SK-N-DZ (cell line): ENCODE data around the gene RRP15. TPM values are rescaled to one million over a fixed set of nuclear protein-coding genes. Genes with fewer than 3 reads are reported as not detected.

Experiments used
- DNase-seq: peaks from one replicate; pipeline ENCODE4 v3.0.0-alpha.2; 2015; ENCODE audit warnings: low spot score
- polyA plus RNA-seq, 2 experiments: library from polyadenylated mRNA; depleted of rRNA; stranded (reverse); fragments of >200 nt; gene quantifications; 2 replicates each; pipeline ENCODE4 v1.2.3, GENCODE V29; 2014

The RRP15 gene
- polyA plus RNA-seq (2014; cell fraction: cytosol; rRNA removed) = 9.7 and 21.6 TPM in 2 replicates
- 3.1 and 5.0 TPM in 2 replicates for polyA plus RNA-seq (2014; cell fraction: nucleus; rRNA removed)

GRCh38 chr1:218284917-218285635 lies at the start of gene RRP15:
Gene RRP15, plus strand, starts transcription at chr1:218285293. Its CDS starts 24 bp downstream, at chr1:218285317.
- DNase-seq = peak; percentile 89

GRCh38 chr1:218242171-218242570 lies 42.9 kb upstream of the RRP15 start:
- DNase-seq = no peak

- DNase-seq = no peak
These were observed 37.8 kb upstream of the RRP15 start for GRCh38 chr1:218247339-218247738.

- no peak for DNase-seq
These were observed 35.6 kb upstream of the RRP15 start for GRCh38 chr1:218249338-218250140.

- DNase-seq = no peak
These were observed 34.6 kb upstream of the RRP15 start for GRCh38 chr1:218250492-218250891.

GRCh38 chr1:218254296-218254946 lies 30.7 kb upstream of the RRP15 start:
- DNase-seq = no peak

- DNase-seq = no peak
These were observed 30.0 kb upstream of the RRP15 start for GRCh38 chr1:218255090-218255489.

GRCh38 chr1:218257371-218257770 lies 27.7 kb upstream of the RRP15 start:
- no peak for DNase-seq

GRCh38 chr1:218257971-218258370 lies 27.1 kb upstream of the RRP15 start:
- DNase-seq = no peak

GRCh38 chr1:218259339-218259738 lies 25.8 kb upstream of the RRP15 start:
- DNase-seq = no peak

- DNase-seq = no peak
These were observed 25.3 kb upstream of the RRP15 start for GRCh38 chr1:218259800-218260199.

GRCh38 chr1:218262259-218262658 lies 22.8 kb upstream of the RRP15 start:
- no peak for DNase-seq

- no peak for DNase-seq
These were observed 18.7 kb upstream of the RRP15 start for GRCh38 chr1:218266356-218266755.

- DNase-seq = no peak
These were observed 12.7 kb upstream of the RRP15 start for GRCh38 chr1:218272366-218272765.

- DNase-seq = no peak
These were observed 11.2 kb upstream of the RRP15 start for GRCh38 chr1:218273762-218274479.

- DNase-seq = no peak
These were observed 10.6 kb upstream of the RRP15 start for GRCh38 chr1:218274511-218274910.

- no peak for DNase-seq
These were observed 9.3 kb upstream of the RRP15 start for GRCh38 chr1:218275823-218276222.

- DNase-seq = no peak
These were observed 3.8 kb upstream of the RRP15 start for GRCh38 chr1:218281285-218281684.

- no peak for DNase-seq
These were observed 646 bp upstream of the RRP15 start for GRCh38 chr1:218284377-218284916.

- no peak for DNase-seq
These were observed 7.4 kb downstream of the RRP15 start for GRCh38 chr1:218292515-218292914.

GRCh38 chr1:218294546-218294945 lies 9.5 kb downstream of the RRP15 start:
- no peak for DNase-seq
